GM21515 (cell line): Measurements from ENCODE around the gene WNT2B.

Experiments used
- ATAC-seq: cut with Tn5 transposase; IDR thresholded peaks from one replicate; pipeline ENCODE4 v1.9.1; 2021; ENCODE audit not compliant: unreplicated experiment

The WNT2B gene

GRCh38 chr1:112564081-112564480 is 55.3 kb downstream of the WNT2B start:
- no peak for ATAC-seq

- no peak for ATAC-seq
Observed at GRCh38 chr1:112565800-112566199, 57.0 kb downstream of the WNT2B start.

- no peak for ATAC-seq
Observed at GRCh38 chr1:112575154-112575804, 66.5 kb downstream of the WNT2B start.

GRCh38 chr1:112576240-112576639 is 67.5 kb downstream of the WNT2B start:
- ATAC-seq, result no peak
